GM12878 (cell line): ENCODE measurements around the gene KAT2B. TPM values are rescaled to one million over a fixed set of nuclear protein-coding genes. Genes with fewer than 3 reads are reported as not detected.

ENCODE experiments used
- BACH1 ChIP-seq: fragments of 450-650 bp; IDR thresholded peaks from 2 replicates; pipeline ENCODE4 v1.6.1; 2017; ENCODE audit warnings: mild to moderate bottlenecking, borderline replicate concordance
- MAX ChIP-seq: IDR thresholded peaks from 2 replicates; pipeline ENCODE4 v1.6.1; 2012; ENCODE audit warnings: low read depth, low read length, improper control_type of control experiment
- NKRF ChIP-seq: fragments of 450-650 bp; conservative IDR thresholded peaks from 2 replicates; pipeline ENCODE4 v1.6.1; 2017; ENCODE audit warnings: mild to moderate bottlenecking, moderate library complexity
- PAX5 ChIP-seq: IDR thresholded peaks from 2 replicates; pipeline ENCODE4 v1.6.1; 2011; ENCODE audit warnings: low read depth, low read length, borderline replicate concordance
- RB1 ChIP-seq: fragments of 450-650 bp; formaldehyde crosslinking; IDR thresholded peaks from 2 replicates; pipeline ENCODE4 v1.6.1; 2017; ENCODE audit warnings: mild to moderate bottlenecking, borderline replicate concordance
- RELA ChIP-seq: fragments of 450-650 bp; IDR thresholded peaks from 2 replicates; pipeline ENCODE4 v1.8.0; 2014; ENCODE audit warnings: borderline replicate concordance; ENCODE audit not compliant: partially characterized antibody
- REST ChIP-seq: IDR thresholded peaks from 2 replicates; pipeline ENCODE4 v1.6.1; 2012; ENCODE audit warnings: mild to moderate bottlenecking, low read depth, low read length
- SMAD5 ChIP-seq: IDR thresholded peaks from 2 replicates; pipeline ENCODE4 v1.6.1; 2016; ENCODE audit warnings: antibody characterized with exemption, low read depth
- SPI1 ChIP-seq: IDR thresholded peaks from 2 replicates; pipeline ENCODE4 v1.6.1; 2011; ENCODE audit warnings: low read depth, mild to moderate bottlenecking, low read length, moderate library complexity, borderline replicate concordance; ENCODE audit not compliant: insufficient read depth
- USF1 ChIP-seq: IDR thresholded peaks from 2 replicates; pipeline ENCODE4 v1.6.1; 2011; ENCODE audit warnings: borderline replicate concordance, low read depth, mild to moderate bottlenecking, moderate library complexity, mixed read lengths, low read length; ENCODE audit not compliant: insufficient read depth; ENCODE audit errors: extremely low read length
- ZBTB4 ChIP-seq: fragments of 450-650 bp; formaldehyde crosslinking; IDR thresholded peaks from 2 replicates; pipeline ENCODE4 v1.4.0; 2022; ENCODE audit warnings: mild to moderate bottlenecking, moderate library complexity
- ZNF217 ChIP-seq: fragments of 450-650 bp; IDR thresholded peaks from 2 replicates; pipeline ENCODE4 v1.6.1; 2017; ENCODE audit warnings: antibody characterized with exemption, mild to moderate bottlenecking
- ZNF592 ChIP-seq: fragments of 450-650 bp; IDR thresholded peaks from 2 replicates; pipeline ENCODE4 v1.6.1; 2017; ENCODE audit warnings: mild to moderate bottlenecking, moderate library complexity
- polyA plus RNA-seq, 11 experiments: library from polyadenylated mRNA; depleted of rRNA in 4 of 11; unstranded in 6 of 11; stranded (reverse) in 5 of 11; fragments of >200 nt; fragmentation: Nextera tagmentation in 4 of 11; fragmentation: Illumina TruSeq in 1 of 11; extraction: Ambion mirVana in 4 of 11; extraction: Trizol in 1 of 11; gene quantifications; 1 replicate in 1 of 11; 2 replicates in 10 of 11; pipeline versions ENCODE4 v1.2.1 to v1.2.3, GENCODE V29; 2011 to 2016; ENCODE audit warnings: inconsistent platforms in 2 of 11, missing spikeins in 2 of 11, low read depth in 1 of 11
- total RNA-seq, 4 experiments: library from RNA; depleted of rRNA in 3 of 4; stranded (reverse); fragments of >200 nt in 3 of 4; fragmentation: Illumina TruSeq in 1 of 4; extraction: Trizol in 1 of 4; gene quantifications; 2 replicates each; pipeline versions ENCODE4 v1.2.1 to v1.2.3, GENCODE V29; 2013 to 2021

The KAT2B gene
- total and polyA plus RNA-seq, 10 of the 15 experiments (the other 5 are each of a cell fraction or from before 2014, with no cell fraction given), result 2.9 to 15.2 (median 10.2) TPM

- no peak for TF ChIP-seq USF1
- TF ChIP-seq RELA, result no peak
- TF ChIP-seq RB1, result no peak
- TF ChIP-seq REST, result no peak
- 0 out of 2 replicates have a peak, but pooled peaks have one; percentile 46 for TF ChIP-seq BACH1
- TF ChIP-seq ZNF217, result peak; percentile 48; the same call in 1 of the 2 replicates
- no peak for TF ChIP-seq ZBTB4 (CRISPR knock-in tag)
- no peak for TF ChIP-seq NKRF
- no peak for TF ChIP-seq SMAD5
- no peak for TF ChIP-seq ZNF592
- peak; percentile 7; the same call in 1 of the 2 replicates for TF ChIP-seq SPI1
- no peak for TF ChIP-seq MAX
- TF ChIP-seq PAX5, result no peak
Observed at GRCh38 chr3:20040548-20041196, 426 bp downstream of the KAT2B start (continued).
